ENCODE measurements around the gene ZNF319. TPM values are rescaled to one million over a fixed set of nuclear protein-coding genes. Genes with fewer than 3 reads are reported as not detected.

The ZNF319 gene
- total and polyA plus RNA-seq, 2 of the 13 experiments (the other 11 are each of a cell fraction or from before 2014, with no cell fraction given): 2.4 to 3.6 TPM

GRCh38 chr16:58027161-58027915 lies 26.9 kb upstream of the ZNF319 start (continued):
- peak; percentile 11; the same call in 1 of the 2 replicates for TF ChIP-seq ZNF687 (CRISPR knock-in tag; IDR thresholded peaks at IDR 0.05)
- no peak for TF ChIP-seq ZNF678 (CRISPR knock-in tag; IDR thresholded peaks at IDR 0.05)
- TF ChIP-seq ZNF773 (CRISPR knock-in tag; IDR thresholded peaks at IDR 0.05; ENCODE audit: borderline replicate concordance): no peak
- no peak for TF ChIP-seq ARID2 (CRISPR knock-in tag; IDR thresholded peaks at IDR 0.05; ENCODE audit: borderline replicate concordance)
- TF ChIP-seq KAT7 (CRISPR knock-in tag; IDR thresholded peaks at IDR 0.05; ENCODE audit: borderline replicate concordance): no peak
- TF ChIP-seq TBL1XR1 (IDR thresholded peaks at IDR 0.05; ENCODE audit: borderline replicate concordance, low read length, partially characterized antibody): no peak
- no peak for TF ChIP-seq PREB (CRISPR knock-in tag; IDR thresholded peaks at IDR 0.05)
- no peak for TF ChIP-seq ZBTB8A (CRISPR knock-in tag; IDR thresholded peaks at IDR 0.05; ENCODE audit: borderline replicate concordance, low read depth)
- TF ChIP-seq ZSCAN5A (CRISPR knock-in tag; IDR thresholded peaks at IDR 0.05; ENCODE audit: borderline replicate concordance): no peak
- no peak for TF ChIP-seq ZSCAN30 (CRISPR knock-in tag; IDR thresholded peaks at IDR 0.05)
- TF ChIP-seq ZNF816 (CRISPR knock-in tag; IDR thresholded peaks at IDR 0.05; ENCODE audit: borderline replicate concordance): no peak
- TF ChIP-seq PPARG (CRISPR knock-in tag; conservative IDR thresholded peaks at IDR 0.05): no peak
- no peak for TF ChIP-seq SMAD3 (CRISPR knock-in tag; IDR thresholded peaks at IDR 0.05)
- TF ChIP-seq POGK (CRISPR knock-in tag; conservative IDR thresholded peaks at IDR 0.05): peak; percentile 62; the same call in 1 of the 2 replicates
- TF ChIP-seq KLF6 (CRISPR knock-in tag; IDR thresholded peaks at IDR 0.05): no peak
- TF ChIP-seq CHD4 (IDR thresholded peaks at IDR 0.05; ENCODE audit: borderline replicate concordance, low read length): no peak
- TF ChIP-seq FOXO4 (CRISPR knock-in tag; conservative IDR thresholded peaks at IDR 0.05): 0 out of 2 replicates have a peak, but pooled peaks have one; percentile 87
